Activated B cell treated with CpG ODN at 0.5 μM for 24 hours (primary cell): ENCODE measurements around the gene DBNDD1. TPM values are rescaled to one million over a fixed set of nuclear protein-coding genes. Genes with fewer than 3 reads are reported as not detected.
A peak's percentile ranks its signal among the peaks of the same experiment; 100 is the strongest.

Experiments used
- ATAC-seq: fragments of 200-7000 bp; cut with Tn5 transposase; one replicate; pipeline ENCODE4 v1.10.0; 2021; ENCODE audit warnings: low read depth, mild to moderate bottlenecking, moderate library complexity
- CTCF ChIA-PET: fragments of 350-600 bp; sonication (Branson Sonifier 250); formaldehyde crosslinking; loops from one replicate; lab custom pipeline; 2021; ENCODE audit warnings: antibody characterized with exemption; lab: Charles Lee
- POLR2A ChIA-PET: fragments of 350-600 bp; sonication (Branson Sonifier 250); formaldehyde crosslinking; loops from one replicate; lab custom pipeline; 2021; ENCODE audit warnings: antibody characterized with exemption; lab: Charles Lee
- DNase-seq: peaks from one replicate; pipeline ENCODE4 v3.0.0; 2022
- H3K27ac Mint-ChIP-seq: one replicate; pipeline ENCODE4 v1.8.0; 2020; ENCODE audit warnings: mixed read lengths
- H3K27me3 Mint-ChIP-seq: one replicate; pipeline ENCODE4 v1.8.0; 2021; ENCODE audit warnings: mixed read lengths
- H3K36me3 Mint-ChIP-seq: one replicate; pipeline ENCODE4 v1.8.0; 2021; ENCODE audit warnings: low read depth, mixed read lengths
- H3K4me1 Mint-ChIP-seq: one replicate; pipeline ENCODE4 v1.8.0; 2021; ENCODE audit warnings: mixed read lengths
- H3K4me3 Mint-ChIP-seq: one replicate; pipeline ENCODE4 v1.8.0; 2020; ENCODE audit warnings: mild to moderate bottlenecking, mixed read lengths
- H3K9me3 Mint-ChIP-seq: one replicate; pipeline ENCODE4 v1.8.0; 2020; ENCODE audit warnings: mixed read lengths
- intact Hi-C: fragments of 100-400 bp; cut with micrococcal nuclease; formaldehyde crosslinking; loops from one replicate; pipeline ENCODE4 v1.15.1; 2024
- total RNA-seq: library from RNA; stranded (reverse); gene quantifications from 2 replicates; pipeline ENCODE4 v1.2.3, GENCODE V29; 2022
- TF ChIP-seq, protein P1 (sequence below): fragments of 200-600 bp; IDR thresholded peaks from one replicate; pipeline ENCODE4 v1.8.0; 2022; ENCODE audit warnings: antibody characterized with exemption, mild to moderate bottlenecking

The DBNDD1 gene
- total RNA-seq, 1 donor from 2014 or later = 0.47 TPM

DNA sequence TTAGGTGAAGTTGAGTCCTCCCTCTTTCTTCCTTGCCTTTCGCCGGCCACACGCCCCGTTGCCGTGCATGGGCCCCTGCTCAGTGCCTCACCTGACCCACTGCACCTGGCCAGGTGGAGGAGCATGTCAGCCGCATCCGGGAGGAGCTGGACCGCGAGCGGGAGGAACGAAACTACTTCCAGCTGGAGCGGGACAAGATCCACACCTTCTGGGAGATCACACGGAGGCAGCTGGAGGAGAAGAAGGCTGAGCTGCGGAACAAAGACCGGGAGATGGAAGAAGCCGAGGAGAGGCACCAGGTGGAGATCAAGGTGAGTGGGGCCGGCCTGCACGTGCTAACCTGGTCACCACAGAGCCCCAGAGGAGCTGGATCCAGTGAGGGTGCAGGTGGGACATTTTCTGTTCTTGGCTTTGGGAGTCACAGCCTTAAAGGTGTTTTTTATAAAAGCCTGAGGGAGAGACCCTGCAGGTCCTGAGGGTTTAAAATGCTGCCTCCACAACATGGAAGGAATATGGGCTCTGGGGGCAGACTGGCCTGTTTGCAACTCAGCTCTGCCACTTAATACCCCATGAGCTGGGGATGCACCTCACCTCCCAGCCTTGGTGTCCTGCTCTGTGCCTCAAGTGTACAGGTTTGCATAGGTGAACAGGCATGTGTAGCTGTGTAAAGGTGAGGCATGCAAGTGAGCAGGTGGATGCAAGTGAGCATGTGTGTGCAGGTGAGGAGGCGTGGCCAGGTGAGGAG is 12.1 kb upstream of the DBNDD1 start:
- H3K9me3 Mint-ChIP-seq = no peaks in the 10 kb centered on the region
- H3K27ac Mint-ChIP-seq = no peak overlapping the region
- H3K36me3 Mint-ChIP-seq = peaks cover 13% of the 10 kb centered on the region
- ATAC-seq (no peak), DNase-seq (no peak)
- H3K4me1 Mint-ChIP-seq = peaks cover 2% of the 10 kb centered on the region
- TF ChIP-seq, protein P1, sequence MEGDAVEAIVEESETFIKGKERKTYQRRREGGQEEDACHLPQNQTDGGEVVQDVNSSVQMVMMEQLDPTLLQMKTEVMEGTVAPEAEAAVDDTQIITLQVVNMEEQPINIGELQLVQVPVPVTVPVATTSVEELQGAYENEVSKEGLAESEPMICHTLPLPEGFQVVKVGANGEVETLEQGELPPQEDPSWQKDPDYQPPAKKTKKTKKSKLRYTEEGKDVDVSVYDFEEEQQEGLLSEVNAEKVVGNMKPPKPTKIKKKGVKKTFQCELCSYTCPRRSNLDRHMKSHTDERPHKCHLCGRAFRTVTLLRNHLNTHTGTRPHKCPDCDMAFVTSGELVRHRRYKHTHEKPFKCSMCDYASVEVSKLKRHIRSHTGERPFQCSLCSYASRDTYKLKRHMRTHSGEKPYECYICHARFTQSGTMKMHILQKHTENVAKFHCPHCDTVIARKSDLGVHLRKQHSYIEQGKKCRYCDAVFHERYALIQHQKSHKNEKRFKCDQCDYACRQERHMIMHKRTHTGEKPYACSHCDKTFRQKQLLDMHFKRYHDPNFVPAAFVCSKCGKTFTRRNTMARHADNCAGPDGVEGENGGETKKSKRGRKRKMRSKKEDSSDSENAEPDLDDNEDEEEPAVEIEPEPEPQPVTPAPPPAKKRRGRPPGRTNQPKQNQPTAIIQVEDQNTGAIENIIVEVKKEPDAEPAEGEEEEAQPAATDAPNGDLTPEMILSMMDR = no peak
- H3K27me3 Mint-ChIP-seq = no peaks in the 10 kb centered on the region
- no peak overlapping the region for H3K4me3 Mint-ChIP-seq
- intact Hi-C loops = no loop called here
- ChIA-PET CTCF (no interaction called here), POLR2A (no interaction called here)

DNA sequence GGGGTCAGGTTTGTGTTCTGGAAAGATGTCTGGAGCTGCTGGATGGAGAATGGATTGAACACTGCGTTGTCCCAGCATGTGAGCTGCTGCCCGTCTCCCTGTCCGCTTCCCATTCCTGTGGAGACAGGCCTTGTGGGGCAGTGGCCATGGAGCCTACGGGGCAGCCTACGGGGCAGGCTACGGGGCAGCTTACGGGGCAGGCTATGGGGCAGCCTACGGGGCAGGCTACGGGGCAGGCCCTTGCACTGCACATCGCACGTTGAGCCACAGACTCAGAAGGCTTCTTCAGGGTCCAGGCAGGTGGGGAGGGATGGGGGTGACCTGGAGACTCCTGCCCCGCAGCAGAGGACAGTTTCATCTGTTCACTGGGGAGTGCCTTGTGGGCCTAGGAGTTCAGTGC is 9.7 kb upstream of the DBNDD1 start:
- H3K27me3 Mint-ChIP-seq = no peaks in the 10 kb centered on the region
- no peak overlapping the region for H3K4me3 Mint-ChIP-seq
- no peak overlapping the region for H3K27ac Mint-ChIP-seq
- ChIA-PET POLR2A (no interaction called here), CTCF (no interaction called here)
- H3K4me1 Mint-ChIP-seq = peaks cover 7% of the 10 kb centered on the region
- ATAC-seq (no peak), DNase-seq (no peak)
- H3K9me3 Mint-ChIP-seq = no peaks in the 10 kb centered on the region
- intact Hi-C loops = no loop called here
- TF ChIP-seq, protein P1 = no peak
- H3K36me3 Mint-ChIP-seq = peaks cover 10% of the 10 kb centered on the region

DNA sequence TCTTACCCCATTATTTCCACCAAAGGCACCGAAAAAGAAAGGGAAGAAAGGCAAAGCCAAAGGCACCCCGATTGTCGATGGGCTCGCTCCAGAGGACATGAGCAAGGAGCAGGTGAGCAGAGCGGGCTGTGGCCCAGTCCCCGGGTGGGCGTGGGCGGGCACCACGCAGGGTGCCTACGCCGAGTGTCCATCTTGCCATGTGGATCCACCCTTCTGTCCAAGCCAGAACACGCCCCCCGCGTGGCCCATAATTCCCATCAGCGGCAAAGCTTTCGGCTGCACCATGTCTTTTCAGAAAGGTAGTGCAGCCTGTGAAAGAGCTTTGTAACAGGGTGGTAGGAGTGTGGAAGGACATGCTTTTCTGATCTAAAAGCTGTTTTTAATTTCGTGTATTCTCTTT is 8.4 kb upstream of the DBNDD1 start:
- intact Hi-C loops = no loop called here
- ATAC-seq = no peak
- Mint-ChIP-seq H3K9me3 (no peaks in the 10 kb centered on the region), H3K4me3 (no peak overlapping the region), H3K36me3 (peaks cover 5% of the 10 kb centered on the region), H3K27me3 (no peaks in the 10 kb centered on the region), H3K27ac (no peak overlapping the region), H3K4me1 (peaks cover 9% of the 10 kb centered on the region)
- ChIA-PET CTCF (no interaction called here), POLR2A (no interaction called here)
- DNase-seq = no peak
- TF ChIP-seq, protein P1 = no peak

DNA sequence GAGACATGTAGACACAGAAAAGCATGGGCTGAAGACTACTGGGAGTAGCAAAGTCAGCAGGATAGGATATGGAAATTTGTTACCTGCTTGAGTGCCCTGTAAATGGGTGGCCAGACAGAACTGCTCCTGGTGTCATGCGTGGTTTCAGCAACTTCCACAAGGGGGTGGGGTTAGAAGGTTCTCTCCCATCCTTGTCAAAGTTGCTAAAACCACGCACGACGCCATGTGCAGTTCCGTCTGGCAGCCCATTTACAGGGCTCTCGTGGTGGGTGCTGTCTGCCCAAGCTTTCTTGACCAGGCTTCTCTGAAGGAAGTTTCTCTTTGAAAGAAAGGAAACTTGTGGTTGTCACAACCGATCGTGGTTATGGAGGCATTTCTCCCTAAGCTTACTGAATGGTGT is 6.9 kb upstream of the DBNDD1 start:
- DNase-seq (no peak), ATAC-seq (no peak)
- peaks cover 21% of the 10 kb centered on the region for H3K4me1 Mint-ChIP-seq
- H3K4me3 Mint-ChIP-seq = no peak overlapping the region
- CTCF ChIA-PET = no interaction called here
- peaks cover 3% of the 10 kb centered on the region for H3K27me3 Mint-ChIP-seq
- POLR2A ChIA-PET = interaction anchor here (0.7 kb wide), 1 partner anchor 10 kb away, joined by 3 read pairs; no protein-coding TSS in a partner anchor
- H3K9me3 Mint-ChIP-seq = no peaks in the 10 kb centered on the region
- no peak overlapping the region for H3K27ac Mint-ChIP-seq
- intact Hi-C loops = no loop called here
- TF ChIP-seq, protein P1 = no peak
- peaks cover 2% of the 10 kb centered on the region for H3K36me3 Mint-ChIP-seq

DNA sequence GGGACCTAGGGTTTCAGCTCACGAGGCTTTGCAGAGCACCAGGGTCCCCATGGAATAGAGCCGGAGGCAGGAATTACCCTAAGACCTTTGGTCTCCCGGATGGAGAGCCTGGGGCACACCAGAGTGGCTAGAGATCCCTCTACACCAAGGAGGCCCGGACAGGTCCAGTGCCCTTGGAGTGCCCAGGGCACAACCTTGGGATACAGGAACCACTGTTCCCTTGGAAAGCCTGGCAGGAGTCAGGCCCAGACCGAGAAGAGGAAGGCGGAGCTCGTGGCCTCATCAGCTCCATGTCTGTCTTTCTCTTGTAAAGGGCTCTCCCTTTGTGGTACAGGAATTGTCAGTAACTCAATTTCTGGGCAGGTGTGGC is 3.8 kb upstream of the DBNDD1 start:
- CTCF ChIA-PET = no interaction called here
- no peaks in the 10 kb centered on the region for H3K9me3 Mint-ChIP-seq
- POLR2A ChIA-PET = no interaction called here
- H3K27ac Mint-ChIP-seq = no peak overlapping the region
- peaks cover 2% of the 10 kb centered on the region for H3K36me3 Mint-ChIP-seq
- peaks cover 7% of the 10 kb centered on the region for H3K27me3 Mint-ChIP-seq
- peaks cover 32% of the 10 kb centered on the region for H3K4me1 Mint-ChIP-seq
- ATAC-seq (no peak), DNase-seq (no peak)
- TF ChIP-seq, protein P1 = no peak
- H3K4me3 Mint-ChIP-seq = peak overlapping the region; percentile 77
- intact Hi-C loops = no loop called here
